ENCODE results near the gene SPATA46.

GRCh38 chr1:162381383-162381782, 4.7 kb upstream of the SPATA46 start, which contains the start of gene C1orf226:
- TF ChIP-seq CTCF (IDR thresholded peaks at IDR 0.05; ENCODE audit: insufficient read depth, low read depth, low read length) = no peak
- no peak for TF ChIP-seq EZH2 (IDR thresholded peaks at IDR 0.05; ENCODE audit: insufficient read depth, low read length)
